ENCODE data around the gene ITPR3. TPM values are rescaled to one million over a fixed set of nuclear protein-coding genes. Genes with fewer than 3 reads are reported as not detected.

The ITPR3 gene
- total RNA-seq, 1 donor from 2014 or later: 21.6 TPM

GRCh38 chr6:33725891-33726673 lies 105.0 kb downstream of the ITPR3 start:
- Mint-ChIP-seq H3K9me3 (ENCODE audit: unreplicated experiment) (no peaks in the 10 kb centered on the region), H3K27ac (ENCODE audit: unreplicated experiment) (no peak overlapping the region), H3K36me3 (ENCODE audit: unreplicated experiment) (peaks cover 5% of the 10 kb centered on the region), H3K4me1 (ENCODE audit: unreplicated experiment) (no peaks in the 10 kb centered on the region), H3K27me3 (ENCODE audit: unreplicated experiment) (no peaks in the 10 kb centered on the region), H3K4me3 (ENCODE audit: unreplicated experiment) (no peak overlapping the region)
- no peak for TF ChIP-seq CTCF (IDR thresholded peaks at IDR 0.05)
- DNase-seq (ENCODE audit: extremely low spot score, unreplicated experiment): no peak

- H3K27ac Mint-ChIP-seq (ENCODE audit: unreplicated experiment): no peak overlapping the region
- no peaks in the 10 kb centered on the region for H3K4me1 Mint-ChIP-seq (ENCODE audit: unreplicated experiment)
- H3K9me3 Mint-ChIP-seq (ENCODE audit: unreplicated experiment): no peaks in the 10 kb centered on the region
- peaks cover 5% of the 10 kb centered on the region for H3K36me3 Mint-ChIP-seq (ENCODE audit: unreplicated experiment)
- DNase-seq (ENCODE audit: extremely low spot score, unreplicated experiment): no peak
- H3K27me3 Mint-ChIP-seq (ENCODE audit: unreplicated experiment): no peaks in the 10 kb centered on the region
- no peak for TF ChIP-seq CTCF (IDR thresholded peaks at IDR 0.05)
- H3K4me3 Mint-ChIP-seq (ENCODE audit: unreplicated experiment): no peak overlapping the region
Measured at GRCh38 chr6:33726696-33727095, 105.6 kb downstream of the ITPR3 start.

- no peaks in the 10 kb centered on the region for H3K27me3 Mint-ChIP-seq (ENCODE audit: unreplicated experiment)
- H3K4me3 Mint-ChIP-seq (ENCODE audit: unreplicated experiment): no peak overlapping the region
- H3K9me3 Mint-ChIP-seq (ENCODE audit: unreplicated experiment): no peaks in the 10 kb centered on the region
- no peaks in the 10 kb centered on the region for H3K4me1 Mint-ChIP-seq (ENCODE audit: unreplicated experiment)
- no peak overlapping the region for H3K27ac Mint-ChIP-seq (ENCODE audit: unreplicated experiment)
- peaks cover 5% of the 10 kb centered on the region for H3K36me3 Mint-ChIP-seq (ENCODE audit: unreplicated experiment)
- no peak for TF ChIP-seq CTCF (IDR thresholded peaks at IDR 0.05)
- DNase-seq (ENCODE audit: extremely low spot score, unreplicated experiment): no peak
Measured at GRCh38 chr6:33727126-33727525, 106.0 kb downstream of the ITPR3 start.

GRCh38 chr6:33727932-33728331 lies 106.8 kb downstream of the ITPR3 start:
- TF ChIP-seq CTCF (IDR thresholded peaks at IDR 0.05): no peak
- Mint-ChIP-seq H3K9me3 (ENCODE audit: unreplicated experiment) (no peaks in the 10 kb centered on the region), H3K27me3 (ENCODE audit: unreplicated experiment) (no peaks in the 10 kb centered on the region), H3K27ac (ENCODE audit: unreplicated experiment) (no peak overlapping the region), H3K36me3 (ENCODE audit: unreplicated experiment) (peaks cover 2% of the 10 kb centered on the region), H3K4me3 (ENCODE audit: unreplicated experiment) (no peak overlapping the region), H3K4me1 (ENCODE audit: unreplicated experiment) (no peaks in the 10 kb centered on the region)
- no peak for DNase-seq (ENCODE audit: extremely low spot score, unreplicated experiment)

GRCh38 chr6:33728438-33728837 lies 107.3 kb downstream of the ITPR3 start:
- H3K4me1 Mint-ChIP-seq (ENCODE audit: unreplicated experiment): no peaks in the 10 kb centered on the region

More at GRCh38 chr6:33728438-33728837, 107.3 kb downstream of the ITPR3 start:
- Mint-ChIP-seq H3K27me3 (ENCODE audit: unreplicated experiment) (no peaks in the 10 kb centered on the region), H3K9me3 (ENCODE audit: unreplicated experiment) (no peaks in the 10 kb centered on the region), H3K27ac (ENCODE audit: unreplicated experiment) (no peak overlapping the region), H3K36me3 (ENCODE audit: unreplicated experiment) (no peaks in the 10 kb centered on the region), H3K4me3 (ENCODE audit: unreplicated experiment) (no peak overlapping the region)
- no peak for DNase-seq (ENCODE audit: extremely low spot score, unreplicated experiment)
- TF ChIP-seq CTCF (IDR thresholded peaks at IDR 0.05): no peak
